Endothelial cell of umbilical vein (primary cell): ENCODE results near the gene TEC. TPM values are rescaled to one million over a fixed set of nuclear protein-coding genes. Genes with fewer than 3 reads are reported as not detected.

Source experiments
- BruUV-seq: library from RNA; stranded (reverse); fragments of 400-500 nt; replicated peaks from 2 replicates; lab custom pipeline; 2021; lab: Mats Ljungman, UMichigan
- CTCF ChIA-PET: fragments of 300-600, 350-600 bp; sonication (Branson Sonifier 250); formaldehyde crosslinking; loops from one replicate; lab custom pipeline; 2021; ENCODE audit warnings: antibody characterized with exemption, inconsistent platforms; lab: Charles Lee
- POLR2A ChIA-PET: fragments of 300-600, 350-600 bp; sonication (Branson Sonifier 250); formaldehyde crosslinking; loops from one replicate; lab custom pipeline; 2021; ENCODE audit warnings: antibody characterized with exemption, inconsistent platforms; lab: Charles Lee
- DNase-seq: peaks from one replicate; pipeline ENCODE4 v3.0.0-alpha.2; 2011; ENCODE audit warnings: low read depth, low spot score
- FAIRE-seq: peaks from 2 replicates; lab custom pipeline; 2011; peaks lifted over from hg19 to GRCh38; lab: Jason Lieb, UNC
- H2AFZ ChIP-seq: 2 replicates; pipeline ENCODE4 v1.6.0; 2012; ENCODE audit warnings: low read depth, low read length, control low read depth, inconsistent platforms
- H3K27ac ChIP-seq: 2 replicates; pipeline ENCODE4 v1.5.1; 2011; ENCODE audit warnings: low read depth, mild to moderate bottlenecking, control low read depth, low read length, moderate library complexity; ENCODE audit not compliant: insufficient read depth
- H3K27me3 ChIP-seq, 2 experiments: 2 replicates each; pipeline versions ENCODE4 v1.6.0 to v1.6.1; 2011; ENCODE audit warnings: low read length in 2 of 2, mixed read lengths in 1 of 2; ENCODE audit not compliant: control insufficient read depth in 2 of 2, insufficient read depth in 2 of 2
- H3K36me3 ChIP-seq, 2 experiments: 2 replicates in 1 of 2; 3 replicates in 1 of 2; pipeline ENCODE4 v1.5.1; 2011; ENCODE audit warnings: low read length in 2 of 2, mild to moderate bottlenecking in 1 of 2, moderate library complexity in 1 of 2; ENCODE audit not compliant: control insufficient read depth in 2 of 2, insufficient read depth in 2 of 2; ENCODE audit errors: extremely low read depth in 1 of 2
- H3K4me1 ChIP-seq: 3 replicates; pipeline ENCODE4 v1.5.1; 2011; ENCODE audit warnings: mild to moderate bottlenecking, low read length; ENCODE audit not compliant: control insufficient read depth, insufficient read depth; ENCODE audit errors: extremely low read depth
- H3K4me2 ChIP-seq: 2 replicates; pipeline ENCODE4 v1.6.1; 2011; ENCODE audit warnings: low read length, control low read depth, mixed read lengths; ENCODE audit not compliant: insufficient read depth
- H3K4me3 ChIP-seq, 3 experiments: fragments of 200-600 bp in 1 of 3; sonication (generic), shearing (Covaris generic) in 1 of 3; replicated peaks in 1 of 3; 2 replicates each; pipeline ENCODE4 v1.5.1; 2011 to 2016; ENCODE audit warnings: control low read depth in 3 of 3, low read length in 3 of 3, mild to moderate bottlenecking in 2 of 3, inconsistent platforms in 1 of 3, low read depth in 1 of 3, moderate library complexity in 1 of 3; ENCODE audit not compliant: insufficient read depth in 1 of 3
- H3K79me2 ChIP-seq: 2 replicates; pipeline ENCODE4 v1.6.0; 2012; ENCODE audit warnings: low read length, inconsistent platforms; ENCODE audit not compliant: control insufficient read depth, insufficient read depth
- H3K9ac ChIP-seq: replicated peaks from 2 replicates; pipeline ENCODE3; 2011; ENCODE audit warnings: low read length, control low read depth; ENCODE audit not compliant: insufficient read depth; ENCODE audit errors: extremely low read depth
- H3K9me1 ChIP-seq: replicated peaks from 3 replicates; pipeline ENCODE4 v1.6.0; 2011; ENCODE audit warnings: mild to moderate bottlenecking, low read length; ENCODE audit not compliant: control insufficient read depth, insufficient read depth; ENCODE audit errors: extremely low read depth
- H3K9me3 ChIP-seq: replicated peaks from 2 replicates; pipeline ENCODE4 v1.5.1; 2012; ENCODE audit warnings: low read length, inconsistent platforms; ENCODE audit not compliant: control insufficient read depth, insufficient read depth
- H4K20me1 ChIP-seq: replicated peaks from 2 replicates; pipeline ENCODE3; 2011; ENCODE audit warnings: mild to moderate bottlenecking, low read length; ENCODE audit not compliant: control insufficient read depth, insufficient read depth; ENCODE audit errors: extremely low read depth
- EZH2 ChIP-seq: IDR thresholded peaks from 2 replicates; pipeline ENCODE4 v1.6.1; 2012; ENCODE audit warnings: borderline replicate concordance, low read depth, mild to moderate bottlenecking, moderate library complexity, low read length, inconsistent platforms; ENCODE audit not compliant: severe bottlenecking
- FOS ChIP-seq: IDR thresholded peaks from 2 replicates; pipeline ENCODE4 v1.6.1; 2011; ENCODE audit warnings: mild to moderate bottlenecking, low read length, moderate library complexity, borderline replicate concordance; ENCODE audit not compliant: insufficient read depth
- GATA2 ChIP-seq: IDR thresholded peaks from 2 replicates; pipeline ENCODE4 v1.7.0; 2011; ENCODE audit warnings: low read depth, mild to moderate bottlenecking, moderate library complexity, mixed read lengths, low read length; ENCODE audit not compliant: insufficient read length, insufficient read depth
- JUN ChIP-seq: IDR thresholded peaks from 2 replicates; pipeline ENCODE4 v1.6.1; 2011; ENCODE audit warnings: borderline replicate concordance, low read depth; ENCODE audit not compliant: insufficient read length, insufficient read depth
- MYC ChIP-seq: IDR thresholded peaks from one replicate; pipeline ENCODE4 v1.6.1; 2011; ENCODE audit warnings: mild to moderate bottlenecking, low read depth, low read length
- POLR2A ChIP-seq: IDR thresholded peaks from 2 replicates; pipeline ENCODE4 v1.6.1; 2012; ENCODE audit warnings: low read depth, mild to moderate bottlenecking, control low read depth, low read length
- POLR2AphosphoS5 ChIP-seq: IDR thresholded peaks from 2 replicates; pipeline ENCODE4 v1.6.1; 2012; ENCODE audit warnings: low read depth, mild to moderate bottlenecking, control low read depth, low read length, moderate library complexity; ENCODE audit not compliant: insufficient read depth
- dilution Hi-C: fragments of 300-500 bp; cut with MboI; formaldehyde crosslinking; loops from one replicate; pipeline ENCODE4 v1.15.0; 2019; ENCODE audit warnings: low sequenced_read_pairs; ENCODE audit not compliant: extremely low pct_ligation_motif_present
- intact Hi-C: fragments of 100-400 bp; cut with micrococcal nuclease; formaldehyde crosslinking; loops from one replicate; pipeline ENCODE4 v1.10.0; 2022
- polyA plus RNA-seq, 4 experiments: library from polyadenylated mRNA; depleted of rRNA in 3 of 4; stranded (reverse) in 3 of 4; unstranded in 1 of 4; fragments of >200 nt; gene quantifications; 2 replicates each; pipeline versions ENCODE4 v1.2.1 to v1.2.3, GENCODE V29; 2011 to 2012; ENCODE audit warnings: missing spikeins in 1 of 4
- total RNA-seq: library from RNA; stranded (reverse); gene quantifications from 2 replicates; pipeline ENCODE4 v1.2.3, GENCODE V29; 2021
- TF ChIP-seq, protein P1 (sequence below): IDR thresholded peaks from 2 replicates; pipeline ENCODE4 v1.6.1; 2011; ENCODE audit not compliant: insufficient read depth, insufficient read length
- TF ChIP-seq, protein P2 (sequence below), 2 donors: IDR thresholded peaks; 1 replicate in 1 of 2; 2 replicates in 1 of 2; pipeline ENCODE4 v1.5.1; 2011; ENCODE audit warnings: low read length in 2 of 2, mild to moderate bottlenecking in 2 of 2, moderate library complexity in 2 of 2, control low read depth in 1 of 2, inconsistent platforms in 1 of 2, low read depth in 1 of 2; ENCODE audit not compliant: insufficient read depth in 1 of 2; ENCODE audit errors: extremely low read depth in 1 of 2

Gene TEC
- total and polyA plus RNA-seq, 2 donors (not counting 3 experiments of a cell fraction or from before 2014, with no cell fraction given): 0.08 to 0.86 TPM

DNA sequence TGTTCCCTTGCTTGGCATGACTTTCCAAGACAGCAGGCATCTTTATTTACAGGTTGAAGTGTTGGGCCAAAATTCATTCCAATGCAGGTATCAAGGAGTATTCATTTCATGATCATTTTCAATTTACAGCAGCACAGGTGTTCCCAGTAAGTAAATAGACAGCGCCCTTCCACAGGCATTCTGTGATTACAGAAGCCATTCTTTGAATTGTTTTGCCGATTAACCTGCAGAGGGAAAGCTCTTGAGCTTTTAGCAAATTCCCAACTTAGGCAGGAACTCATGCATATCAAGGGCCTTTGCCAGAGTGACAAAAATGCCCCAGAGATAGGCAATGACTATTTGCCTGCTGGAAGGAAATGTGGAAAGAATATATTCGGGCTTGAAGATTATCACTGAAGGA is 142.4 kb downstream of the TEC start:
- Histone ChIP-seq H3K4me2 (peak overlapping the region; percentile 50), H3K79me2 (no peaks in the 10 kb centered on the region), H3K27ac (peak overlapping the region; percentile 88), H3K36me3 (no peaks in the 10 kb centered on the region), H3K27me3 (no peaks in the 10 kb centered on the region), H2AFZ (peak overlapping the region; percentile 45), H3K9me3 (no peaks in the 10 kb centered on the region), H3K9me1 (no peaks in the 10 kb centered on the region), H3K4me3 (no peak overlapping the region), H3K9ac (peak overlapping the region; percentile 59), H4K20me1 (no peaks in the 10 kb centered on the region), H3K4me1 (peaks cover 19% of the 10 kb centered on the region)
- ChIA-PET CTCF (interaction anchor here (1.0 to 4.1 kb wide), 14 partner anchors 9 to 439 kb away, joined by 3 to 58 read pairs (median 6); partner anchors contain the start of gene NFXL1), POLR2A (no interaction called here)
- BruUV-seq: no TSS peak
- dilution Hi-C loops: no loop called here
- TF ChIP-seq POLR2AphosphoS5 (no peak), EZH2 (no peak), MYC (no peak), POLR2A (no peak), JUN (no peak), FOS (no peak), GATA2 (no peak)
- TF ChIP-seq, protein P1, sequence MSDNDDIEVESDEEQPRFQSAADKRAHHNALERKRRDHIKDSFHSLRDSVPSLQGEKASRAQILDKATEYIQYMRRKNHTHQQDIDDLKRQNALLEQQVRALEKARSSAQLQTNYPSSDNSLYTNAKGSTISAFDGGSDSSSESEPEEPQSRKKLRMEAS: no peak
- TF ChIP-seq, protein P2, sequence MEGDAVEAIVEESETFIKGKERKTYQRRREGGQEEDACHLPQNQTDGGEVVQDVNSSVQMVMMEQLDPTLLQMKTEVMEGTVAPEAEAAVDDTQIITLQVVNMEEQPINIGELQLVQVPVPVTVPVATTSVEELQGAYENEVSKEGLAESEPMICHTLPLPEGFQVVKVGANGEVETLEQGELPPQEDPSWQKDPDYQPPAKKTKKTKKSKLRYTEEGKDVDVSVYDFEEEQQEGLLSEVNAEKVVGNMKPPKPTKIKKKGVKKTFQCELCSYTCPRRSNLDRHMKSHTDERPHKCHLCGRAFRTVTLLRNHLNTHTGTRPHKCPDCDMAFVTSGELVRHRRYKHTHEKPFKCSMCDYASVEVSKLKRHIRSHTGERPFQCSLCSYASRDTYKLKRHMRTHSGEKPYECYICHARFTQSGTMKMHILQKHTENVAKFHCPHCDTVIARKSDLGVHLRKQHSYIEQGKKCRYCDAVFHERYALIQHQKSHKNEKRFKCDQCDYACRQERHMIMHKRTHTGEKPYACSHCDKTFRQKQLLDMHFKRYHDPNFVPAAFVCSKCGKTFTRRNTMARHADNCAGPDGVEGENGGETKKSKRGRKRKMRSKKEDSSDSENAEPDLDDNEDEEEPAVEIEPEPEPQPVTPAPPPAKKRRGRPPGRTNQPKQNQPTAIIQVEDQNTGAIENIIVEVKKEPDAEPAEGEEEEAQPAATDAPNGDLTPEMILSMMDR (IDR thresholded peaks at IDR 0.05; ENCODE audit: extremely low read depth in 1 of 2, insufficient read depth in 1 of 2, low read depth in 1 of 2, low read length in 2 of 2): no peak
- DNase-seq (no peak), FAIRE-seq (no peak)
- intact Hi-C loops: loop anchor here (1.0 to 2.0 kb wide), 2 partner anchors 148 to 163 kb away; no protein-coding TSS in a partner anchor
